Calu3 (cell line): ENCODE measurements around the gene SNX10. TPM values are rescaled to one million over a fixed set of nuclear protein-coding genes. Genes with fewer than 3 reads are reported as not detected.
A peak's percentile ranks its signal among the peaks of the same experiment; 100 is the strongest.

Source experiments
- BruUV-seq: library from RNA; stranded (reverse); fragments of 400-500 nt; replicated peaks from 2 replicates; lab custom pipeline; 2021; lab: Mats Ljungman, UMichigan
- CTCF ChIA-PET: fragments of 300-600 bp; sonication (Branson Sonifier 250); formaldehyde crosslinking; loops from one replicate; lab custom pipeline; 2022; ENCODE audit warnings: antibody characterized with exemption; lab: Charles Lee
- DNase-seq: peaks from one replicate; pipeline ENCODE4 v3.0.0; 2022
- H3K27ac Mint-ChIP-seq: one replicate; pipeline ENCODE4 v1.8.0; 2022; ENCODE audit warnings: mixed read lengths; ENCODE audit not compliant: unreplicated experiment
- H3K27me3 Mint-ChIP-seq: one replicate; pipeline ENCODE4 v1.8.0; 2022; ENCODE audit warnings: mixed read lengths; ENCODE audit not compliant: unreplicated experiment
- H3K36me3 Mint-ChIP-seq: one replicate; pipeline ENCODE4 v1.8.0; 2022; ENCODE audit warnings: mild to moderate bottlenecking, moderate library complexity, mixed read lengths; ENCODE audit not compliant: insufficient read depth, unreplicated experiment
- H3K4me1 Mint-ChIP-seq: one replicate; pipeline ENCODE4 v1.8.0; 2022; ENCODE audit warnings: mild to moderate bottlenecking, low read depth, mixed read lengths; ENCODE audit not compliant: unreplicated experiment
- H3K4me3 Mint-ChIP-seq: one replicate; pipeline ENCODE4 v1.8.0; 2022; ENCODE audit warnings: mild to moderate bottlenecking, low read depth, moderate library complexity, mixed read lengths; ENCODE audit not compliant: unreplicated experiment
- H3K9me3 Mint-ChIP-seq: one replicate; pipeline ENCODE4 v1.8.0; 2022; ENCODE audit warnings: low read depth, mixed read lengths; ENCODE audit not compliant: unreplicated experiment
- CTCF ChIP-seq: fragments of 200-600 bp; IDR thresholded peaks from one replicate; pipeline ENCODE4 v1.8.0; 2022; ENCODE audit warnings: antibody characterized with exemption; ENCODE audit not compliant: unreplicated experiment
- intact Hi-C: fragments of 100-400 bp; cut with micrococcal nuclease; formaldehyde crosslinking; loops from one replicate; pipeline ENCODE4 v1.10.0; 2022; ENCODE audit not compliant: unreplicated experiment
- total RNA-seq: library from RNA; stranded (reverse); gene quantifications from 2 replicates; pipeline ENCODE4 v1.2.3, GENCODE V29; 2022

Gene SNX10
- total RNA-seq, 1 experiment from 2014 or later = 22.1 TPM

- Mint-ChIP-seq H3K4me3 (no peak overlapping the region), H3K36me3 (peaks cover 5% of the 10 kb centered on the region), H3K27me3 (no peaks in the 10 kb centered on the region), H3K9me3 (no peaks in the 10 kb centered on the region), H3K27ac (no peak overlapping the region), H3K4me1 (peaks cover 39% of the 10 kb centered on the region)
- intact Hi-C loops = no loop called here
- no peak for TF ChIP-seq CTCF
- CTCF ChIA-PET = interaction anchor here (5.2 kb wide), 1 partner anchor 470 kb away, joined by 65 read pairs; no protein-coding TSS in a partner anchor
- no peak for DNase-seq
- no TSS peak for BruUV-seq
These were observed 71.8 kb downstream of the SNX10 start for GRCh38 chr7:26363465-26363864.

DNA sequence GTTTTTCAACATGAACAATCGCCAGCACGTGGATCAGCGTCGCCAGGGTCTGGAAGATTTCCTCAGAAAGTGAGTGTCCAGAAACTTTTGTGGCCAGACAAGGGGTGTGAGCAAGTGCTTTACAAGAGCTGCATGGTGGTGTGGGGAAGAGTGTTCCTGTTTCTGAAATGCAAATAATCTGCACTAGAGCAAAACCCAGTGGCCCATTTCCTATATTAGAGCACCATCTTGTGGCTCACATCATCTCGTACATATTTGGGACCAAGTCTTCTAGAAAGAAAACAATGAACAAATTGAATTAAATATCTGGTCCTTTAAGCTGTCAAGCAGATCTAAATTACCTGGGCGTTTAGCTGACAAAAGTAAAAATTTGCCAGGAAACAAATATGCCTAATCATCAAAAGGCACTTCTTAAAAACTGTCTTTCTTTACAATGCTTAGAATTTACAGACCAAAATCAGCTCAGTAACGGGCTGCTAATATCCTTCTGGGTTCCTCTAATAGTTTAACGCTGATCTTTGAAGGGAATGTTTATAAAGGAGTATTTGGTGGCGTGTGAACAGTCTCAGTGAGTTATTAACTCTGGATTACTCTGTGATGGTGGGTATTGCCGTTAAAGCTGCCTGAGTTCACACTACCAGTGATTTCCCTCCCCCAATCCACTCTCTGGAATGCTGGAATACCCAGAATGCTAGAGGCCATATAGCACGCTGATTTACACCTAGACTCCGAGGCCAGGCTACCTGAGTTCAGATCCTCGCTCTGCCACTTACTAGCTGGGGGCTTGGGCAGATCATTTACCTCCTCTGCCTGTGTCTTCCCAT, 73.6 kb downstream of the SNX10 start:
- peaks cover 5% of the 10 kb centered on the region for H3K36me3 Mint-ChIP-seq
- H3K27ac Mint-ChIP-seq = peak overlapping the region; percentile 54
- intact Hi-C loops = loop anchor here (1.0 to 5.0 kb wide), 5 partner anchors 74 to 472 kb away; partner anchors contain the start of genes CBX3, HNRNPA2B1 and SNX10
- peak; percentile 73 for DNase-seq
- no peaks in the 10 kb centered on the region for H3K27me3 Mint-ChIP-seq
- CTCF ChIA-PET = interaction anchor here (0.5 to 5.2 kb wide), 27 partner anchors 10 to 796 kb away, joined by 3 to 65 read pairs (median 4); partner anchors contain the start of genes CBX3, NFE2L3 and SNX10
- H3K4me3 Mint-ChIP-seq = peak overlapping the region; percentile 10
- no peaks in the 10 kb centered on the region for H3K9me3 Mint-ChIP-seq
- peak; percentile 85 for TF ChIP-seq CTCF
- H3K4me1 Mint-ChIP-seq = peaks cover 44% of the 10 kb centered on the region
- no TSS peak for BruUV-seq

- no TSS peak for BruUV-seq
- TF ChIP-seq CTCF = no peak
- DNase-seq = no peak
- H3K4me3 Mint-ChIP-seq = no peak overlapping the region
- peaks cover 46% of the 10 kb centered on the region for H3K4me1 Mint-ChIP-seq
- H3K9me3 Mint-ChIP-seq = no peaks in the 10 kb centered on the region
- intact Hi-C loops = loop anchor here (1.0 to 5.0 kb wide), 5 partner anchors 75 to 473 kb away; partner anchors contain the start of genes CBX3, HNRNPA2B1 and SNX10
- CTCF ChIA-PET = interaction anchor here (0.9 to 5.2 kb wide), 13 partner anchors 17 to 795 kb away, joined by 3 to 65 read pairs (median 5); partner anchors contain the start of genes CBX3, NFE2L3 and SNX10
- H3K36me3 Mint-ChIP-seq = peaks cover 5% of the 10 kb centered on the region
- no peaks in the 10 kb centered on the region for H3K27me3 Mint-ChIP-seq
- H3K27ac Mint-ChIP-seq = no peak overlapping the region
These were observed 74.2 kb downstream of the SNX10 start for GRCh38 chr7:26365901-26366275.

DNA sequence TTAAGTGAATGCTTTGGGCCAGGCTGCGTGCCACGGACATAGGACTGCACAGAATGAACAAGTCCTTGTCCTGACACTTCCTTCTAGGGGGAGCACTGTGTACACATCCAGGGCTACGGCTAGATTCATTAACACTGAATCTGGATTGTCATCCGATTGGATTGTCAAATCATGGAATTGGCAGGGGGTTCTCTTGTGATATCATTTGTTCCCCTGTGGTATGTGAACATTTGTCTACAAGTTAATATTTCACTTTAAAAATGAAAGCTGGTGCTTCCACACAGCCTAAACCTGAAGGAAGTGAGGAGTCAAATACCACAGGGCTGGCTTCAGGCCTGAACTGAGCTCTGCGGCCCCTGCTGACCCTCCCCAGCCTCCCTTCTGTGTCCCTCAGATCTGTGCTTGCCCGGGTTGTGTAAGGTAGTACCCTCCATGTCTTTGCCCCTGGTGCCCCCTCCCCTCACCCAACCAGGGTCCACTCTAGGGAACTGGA, 75.6 kb downstream of the SNX10 start:
- peak; percentile 42 for DNase-seq
- TF ChIP-seq CTCF = no peak
- Mint-ChIP-seq H3K9me3 (no peaks in the 10 kb centered on the region), H3K4me3 (no peak overlapping the region), H3K4me1 (peaks cover 46% of the 10 kb centered on the region), H3K36me3 (peaks cover 5% of the 10 kb centered on the region), H3K27me3 (no peaks in the 10 kb centered on the region), H3K27ac (peak overlapping the region; percentile 37)
- intact Hi-C loops = loop anchor here (5.0 kb wide), 1 partner anchor 165 kb away; the partner anchor contains the start of genes CBX3 and HNRNPA2B1
- BruUV-seq = no TSS peak
- CTCF ChIA-PET = interaction anchor here (0.5 to 5.2 kb wide), 9 partner anchors 14 to 794 kb away, joined by 3 to 65 read pairs (median 4); no protein-coding TSS in a partner anchor
